Fibroblast of lung (primary cell): Measurements from ENCODE around the gene KRT36. TPM values are rescaled to one million over a fixed set of nuclear protein-coding genes. Genes with fewer than 3 reads are reported as not detected.

ENCODE experiments used
- DNase-seq, 2 donors: peaks; one replicate each; pipeline versions ENCODE4 v3.0.0 to v3.0.0-alpha.2; 2010; ENCODE audit warnings: low read depth in 2 of 2
- H2AFZ ChIP-seq: 2 replicates; pipeline ENCODE4 v1.5.1; 2012; ENCODE audit warnings: low read length, control low read depth, inconsistent platforms
- H3K27ac ChIP-seq: 2 replicates; pipeline ENCODE4 v1.5.1; 2011; ENCODE audit warnings: low read length, control low read depth; ENCODE audit not compliant: insufficient read depth
- H3K27me3 ChIP-seq: 2 replicates; pipeline ENCODE4 v1.5.1; 2011; ENCODE audit warnings: mild to moderate bottlenecking, low read length; ENCODE audit not compliant: control insufficient read depth, insufficient read depth
- H3K36me3 ChIP-seq: 2 replicates; pipeline ENCODE4 v1.5.1; 2011; ENCODE audit warnings: low read length; ENCODE audit not compliant: control insufficient read depth, insufficient read depth
- H3K4me1 ChIP-seq: 2 replicates; pipeline ENCODE4 v1.5.1; 2011; ENCODE audit warnings: low read length; ENCODE audit not compliant: control insufficient read depth, insufficient read depth; ENCODE audit errors: extremely low read depth
- H3K4me2 ChIP-seq: 2 replicates; pipeline ENCODE4 v1.5.1; 2011; ENCODE audit warnings: low read length, control low read depth; ENCODE audit not compliant: insufficient read depth; ENCODE audit errors: extremely low read depth
- H3K4me3 ChIP-seq, 4 experiments: fragments of 200-600 bp in 1 of 4; sonication (generic) in 1 of 4; replicated peaks in 1 of 4; 2 replicates each; pipeline ENCODE4 v1.5.1; 2011 to 2016; ENCODE audit warnings: low read length in 4 of 4, low read depth in 3 of 4, mild to moderate bottlenecking in 3 of 4, control low read depth in 2 of 4, inconsistent platforms in 1 of 4, mixed read lengths in 1 of 4; ENCODE audit not compliant: insufficient read depth in 1 of 4; ENCODE audit errors: control extremely low read depth in 1 of 4
- H3K79me2 ChIP-seq: 2 replicates; pipeline ENCODE4 v1.5.1; 2012; ENCODE audit warnings: mild to moderate bottlenecking, low read length, inconsistent platforms; ENCODE audit not compliant: control insufficient read depth, insufficient read depth
- H3K9ac ChIP-seq: 2 replicates; pipeline ENCODE4 v1.5.1; 2011; ENCODE audit warnings: mild to moderate bottlenecking, low read length, control low read depth; ENCODE audit not compliant: insufficient read depth
- H3K9me3 ChIP-seq: 2 replicates; pipeline ENCODE4 v1.5.1; 2012; ENCODE audit warnings: low read depth, low read length; ENCODE audit not compliant: control insufficient read depth, insufficient read depth
- H4K20me1 ChIP-seq: 2 replicates; pipeline ENCODE4 v1.5.1; 2011; ENCODE audit warnings: low read length; ENCODE audit not compliant: control insufficient read depth, insufficient read depth; ENCODE audit errors: extremely low read depth
- EZH2 ChIP-seq: IDR thresholded peaks from 2 replicates; pipeline ENCODE4 v1.5.1; 2012; ENCODE audit warnings: low read length, control low read depth, mild to moderate bottlenecking; ENCODE audit errors: missing control alignments
- polyA plus RNA-seq, 2 donors: library from polyadenylated mRNA; depleted of rRNA in 1 of 2; stranded (reverse) in 1 of 2; unstranded in 1 of 2; fragments of >200 nt; gene quantifications; 2 replicates each; pipeline ENCODE4 v1.2.1, GENCODE V29; 2011 to 2012; ENCODE audit warnings: missing spikeins in 1 of 2
- total RNA-seq: library from RNA; depleted of rRNA; stranded (reverse); fragments of >200 nt; gene quantifications from 2 replicates; pipeline ENCODE4 v1.2.1, GENCODE V29; 2014
- TF ChIP-seq, protein P1 (sequence below), 2 donors: IDR thresholded peaks in 1 of 2; conservative IDR thresholded peaks in 1 of 2; 1 replicate in 1 of 2; 2 replicates in 1 of 2; pipeline ENCODE4 v1.5.1; 2011 to 2012; ENCODE audit warnings: low read length in 2 of 2, control low read depth in 1 of 2, inconsistent platforms in 1 of 2, low read depth in 1 of 2, mild to moderate bottlenecking in 1 of 2

The KRT36 gene
- total and polyA plus RNA-seq, 2 donors (not counting 1 experiment from before 2014, with no cell fraction given), result 0.03 TPM; not detected in 1

DNA sequence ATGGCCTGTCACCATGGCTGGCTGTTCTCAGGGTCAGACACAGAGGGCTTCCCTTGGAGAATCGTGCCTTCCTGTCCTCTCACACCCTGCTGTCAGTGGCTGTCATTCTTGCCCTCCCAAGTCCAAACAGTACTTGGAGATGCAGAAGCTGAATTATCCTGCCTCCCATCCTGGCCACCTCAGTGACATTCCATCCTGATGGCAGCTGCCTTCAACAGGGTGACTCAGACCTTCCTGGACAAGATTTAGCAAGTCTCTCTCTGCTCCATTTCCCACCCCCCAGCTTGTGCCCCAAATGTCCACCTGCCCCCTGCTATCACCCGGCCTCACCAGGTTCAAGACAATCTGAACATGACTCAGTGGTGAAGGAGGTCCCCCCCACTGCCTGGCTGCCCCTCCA, 4.8 kb upstream of the KRT36 start:
- TF ChIP-seq EZH2, result no peak
- TF ChIP-seq, protein P1, sequence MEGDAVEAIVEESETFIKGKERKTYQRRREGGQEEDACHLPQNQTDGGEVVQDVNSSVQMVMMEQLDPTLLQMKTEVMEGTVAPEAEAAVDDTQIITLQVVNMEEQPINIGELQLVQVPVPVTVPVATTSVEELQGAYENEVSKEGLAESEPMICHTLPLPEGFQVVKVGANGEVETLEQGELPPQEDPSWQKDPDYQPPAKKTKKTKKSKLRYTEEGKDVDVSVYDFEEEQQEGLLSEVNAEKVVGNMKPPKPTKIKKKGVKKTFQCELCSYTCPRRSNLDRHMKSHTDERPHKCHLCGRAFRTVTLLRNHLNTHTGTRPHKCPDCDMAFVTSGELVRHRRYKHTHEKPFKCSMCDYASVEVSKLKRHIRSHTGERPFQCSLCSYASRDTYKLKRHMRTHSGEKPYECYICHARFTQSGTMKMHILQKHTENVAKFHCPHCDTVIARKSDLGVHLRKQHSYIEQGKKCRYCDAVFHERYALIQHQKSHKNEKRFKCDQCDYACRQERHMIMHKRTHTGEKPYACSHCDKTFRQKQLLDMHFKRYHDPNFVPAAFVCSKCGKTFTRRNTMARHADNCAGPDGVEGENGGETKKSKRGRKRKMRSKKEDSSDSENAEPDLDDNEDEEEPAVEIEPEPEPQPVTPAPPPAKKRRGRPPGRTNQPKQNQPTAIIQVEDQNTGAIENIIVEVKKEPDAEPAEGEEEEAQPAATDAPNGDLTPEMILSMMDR (conservative IDR thresholded peaks at IDR 0.05 in 1 of 2, IDR thresholded peaks at IDR 0.05 in 1 of 2; ENCODE audit: low read depth in 1 of 2, low read length in 2 of 2), result no peak
- no peak overlapping the region for H3K9ac ChIP-seq
- DNase-seq, result peak in 1 of 2 donors; percentile 49
- H3K36me3 ChIP-seq, result no peaks in the 10 kb centered on the region
- no peaks in the 10 kb centered on the region for H4K20me1 ChIP-seq
- no peak overlapping the region for H3K27ac ChIP-seq
- no peaks in the 10 kb centered on the region for H3K79me2 ChIP-seq
- no peaks in the 10 kb centered on the region for H3K9me3 ChIP-seq
- H3K27me3 ChIP-seq, result no peaks in the 10 kb centered on the region
- H2AFZ ChIP-seq, result no peak overlapping the region
- peaks cover 17% of the 10 kb centered on the region for H3K4me1 ChIP-seq
- no peak overlapping the region for H3K4me2 ChIP-seq
- H3K4me3 ChIP-seq, result no peak overlapping the region

DNA sequence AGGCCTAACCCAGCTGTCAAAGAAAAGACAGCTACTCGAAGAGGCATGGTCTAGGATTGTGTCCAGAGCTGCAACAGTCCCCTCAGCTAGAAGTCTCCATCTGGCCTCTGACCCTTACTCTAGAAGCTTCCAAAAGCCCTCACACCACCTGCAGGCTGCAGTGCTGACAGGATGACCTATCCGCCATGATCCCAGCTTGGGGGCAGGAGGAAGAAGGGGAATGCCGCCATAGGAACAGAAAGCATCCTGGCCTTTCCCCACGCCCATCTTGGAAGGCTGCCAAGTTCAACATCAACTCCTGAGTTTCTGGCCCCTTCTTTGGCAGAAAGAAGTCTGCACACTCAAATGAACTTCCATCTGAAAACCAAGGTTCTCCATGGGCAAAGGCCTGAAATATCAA, 3.1 kb upstream of the KRT36 start:
- Histone ChIP-seq H3K9me3 (no peaks in the 10 kb centered on the region), H4K20me1 (no peaks in the 10 kb centered on the region), H3K9ac (no peak overlapping the region), H3K79me2 (no peaks in the 10 kb centered on the region), H3K27me3 (no peaks in the 10 kb centered on the region), H3K36me3 (no peaks in the 10 kb centered on the region), H3K4me1 (peaks cover 15% of the 10 kb centered on the region), H3K4me2 (no peak overlapping the region), H3K4me3 (no peak overlapping the region), H3K27ac (no peak overlapping the region), H2AFZ (no peak overlapping the region)
- no peak for TF ChIP-seq EZH2
- TF ChIP-seq, protein P1 (conservative IDR thresholded peaks at IDR 0.05 in 1 of 2, IDR thresholded peaks at IDR 0.05 in 1 of 2; ENCODE audit: low read depth in 1 of 2, low read length in 2 of 2), result no peak
- DNase-seq, result peak; percentile 31 to 57

DNA sequence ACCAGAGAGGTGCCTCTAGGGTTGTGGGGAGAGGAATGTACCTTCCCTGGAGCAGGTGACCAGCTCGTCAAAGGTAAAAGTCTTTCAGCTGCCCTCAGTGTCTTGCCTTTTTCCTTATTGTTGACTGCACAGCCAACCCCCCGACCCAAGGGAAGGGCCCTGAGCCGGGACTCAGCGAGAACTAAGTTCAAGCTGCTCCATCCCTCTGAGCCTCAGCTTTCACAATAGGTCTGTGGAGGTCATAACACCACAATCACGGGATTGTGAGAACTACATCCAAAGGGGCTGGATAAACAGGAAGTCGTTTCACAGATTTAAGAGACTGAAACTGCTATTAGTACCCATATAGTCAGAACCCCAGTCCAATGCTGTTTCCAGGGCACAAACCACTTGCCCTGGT, 2.6 kb upstream of the KRT36 start:
- no peak overlapping the region for H3K4me3 ChIP-seq
- H3K27ac ChIP-seq, result no peak overlapping the region
- H3K4me2 ChIP-seq, result no peak overlapping the region
- peak in 1 of 2 donors; percentile 70 for DNase-seq
- no peak overlapping the region for H3K9ac ChIP-seq
- H3K27me3 ChIP-seq, result no peaks in the 10 kb centered on the region
- H3K4me1 ChIP-seq, result peaks cover 15% of the 10 kb centered on the region
- no peaks in the 10 kb centered on the region for H4K20me1 ChIP-seq
- H3K9me3 ChIP-seq, result no peaks in the 10 kb centered on the region
- TF ChIP-seq, protein P1 (conservative IDR thresholded peaks at IDR 0.05 in 1 of 2, IDR thresholded peaks at IDR 0.05 in 1 of 2; ENCODE audit: low read depth in 1 of 2, low read length in 2 of 2), result no peak
- no peak for TF ChIP-seq EZH2
- no peaks in the 10 kb centered on the region for H3K79me2 ChIP-seq
- H3K36me3 ChIP-seq, result no peaks in the 10 kb centered on the region
- H2AFZ ChIP-seq, result no peak overlapping the region
